GM19438 (cell line): ENCODE measurements around the gene KRTAP27-1.

Experiments
- ATAC-seq: cut with Tn5 transposase; IDR thresholded peaks from one replicate; pipeline ENCODE4 v1.9.1; 2021; ENCODE audit warnings: low read depth; ENCODE audit not compliant: unreplicated experiment

The KRTAP27-1 gene, protein sequence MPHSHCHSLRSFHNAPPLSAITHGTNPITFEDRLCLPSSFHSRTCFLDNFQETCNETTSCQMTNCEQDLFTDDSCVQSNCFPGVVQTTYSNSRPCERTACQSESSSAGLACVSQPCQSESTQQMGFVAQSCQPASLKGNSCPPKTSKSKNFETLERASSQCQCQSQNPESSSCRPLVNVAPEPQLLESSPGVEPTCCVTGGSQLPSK

DNA sequence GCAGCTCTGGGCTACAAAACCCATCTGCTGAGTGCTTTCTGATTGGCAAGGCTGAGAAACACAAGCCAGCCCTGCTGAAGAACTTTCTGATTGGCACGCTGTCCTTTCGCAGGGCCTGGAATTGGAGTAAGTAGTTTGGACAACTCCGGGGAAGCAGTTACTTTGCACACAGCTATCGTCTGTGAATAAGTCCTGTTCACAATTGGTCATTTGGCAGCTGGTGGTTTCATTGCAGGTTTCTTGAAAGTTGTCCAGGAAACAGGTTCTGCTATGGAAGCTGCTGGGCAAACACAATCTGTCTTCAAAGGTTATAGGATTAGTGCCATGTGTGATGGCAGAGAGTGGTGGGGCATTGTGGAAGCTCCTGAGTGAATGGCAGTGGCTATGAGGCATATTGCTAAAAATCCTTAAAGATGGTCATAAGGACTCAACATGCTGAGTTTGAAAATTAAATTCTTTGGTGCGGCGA, at the start of gene KRTAP27-1:
Gene KRTAP27-1 (minus strand): TSS at position 419 of the 469 bp plus-strand sequence. CDS start 26 bp downstream, at position 393.
- ATAC-seq, result no peak

DNA sequence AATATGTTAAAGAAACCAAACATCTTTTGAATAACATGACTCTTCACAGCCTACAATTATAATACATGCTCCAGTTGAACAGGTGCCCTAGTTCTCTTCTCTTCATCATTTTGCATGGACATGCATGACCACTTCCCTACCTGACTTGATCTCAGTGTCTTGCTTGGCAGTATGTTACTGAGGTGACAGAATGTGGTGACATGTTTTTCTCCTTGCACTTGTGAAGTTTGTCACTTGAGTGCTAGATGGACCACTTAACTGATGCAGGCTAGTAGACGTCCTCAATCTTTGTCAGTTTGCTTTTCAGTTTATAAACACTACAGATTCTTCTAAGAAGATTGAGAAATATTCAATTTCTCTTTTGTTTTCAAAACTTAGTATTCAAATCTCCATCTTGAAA, 44.7 kb upstream of the KRTAP27-1 start:
- ATAC-seq, result no peak

DNA sequence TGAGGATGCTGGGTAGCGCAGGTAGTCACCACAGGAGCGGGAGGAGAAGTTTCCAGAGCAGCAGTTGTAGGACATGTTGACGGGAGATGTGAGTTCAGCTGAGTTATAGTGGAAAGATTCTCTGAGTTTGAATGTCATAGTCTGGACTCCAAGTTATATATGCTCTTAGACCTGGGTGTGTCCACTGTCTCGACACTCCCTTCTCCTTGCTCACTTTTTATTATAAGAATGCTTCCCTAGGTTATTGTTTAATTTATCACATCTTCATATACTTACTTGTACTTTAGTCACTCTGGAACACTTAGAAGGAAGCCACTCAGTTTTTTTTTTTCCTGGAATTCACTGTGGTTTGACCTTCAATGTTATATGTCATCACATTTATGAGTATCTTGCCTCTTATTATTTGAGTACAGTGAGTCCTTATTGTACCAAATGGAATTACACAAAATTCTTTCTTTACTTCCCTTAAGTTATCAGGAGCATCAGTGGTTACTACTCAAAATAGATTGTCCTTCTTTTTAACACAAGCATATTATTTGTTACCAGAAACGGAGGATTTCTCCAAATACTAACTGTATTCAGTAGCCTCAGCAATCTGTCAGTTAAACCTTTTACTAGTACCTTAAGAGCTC, 34.8 kb upstream of the KRTAP27-1 start, which contains the start of gene KRTAP13-2:
Gene KRTAP13-2 (minus strand): TSS at position 133 of the 632 bp plus-strand sequence. CDS start 58 bp downstream, at position 75.
- ATAC-seq, result no peak

DNA sequence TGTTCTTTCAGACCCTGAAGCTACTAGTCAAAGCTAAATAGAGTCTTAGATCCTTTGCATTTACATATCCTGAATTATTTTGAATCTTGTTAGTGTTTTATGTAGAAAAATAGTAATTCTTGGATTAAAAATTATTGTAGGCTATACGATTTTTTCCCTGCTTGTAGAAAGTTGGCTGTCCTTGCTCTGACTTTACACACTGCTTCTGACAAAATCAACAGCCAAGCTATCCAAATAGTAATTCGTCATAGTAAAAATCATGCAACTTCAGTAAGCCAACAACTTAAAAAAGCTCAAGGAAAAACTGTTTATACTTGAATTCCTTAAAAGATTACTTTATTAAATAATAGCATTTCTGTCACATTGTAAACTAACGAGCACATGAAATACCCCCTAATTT, 18.4 kb upstream of the KRTAP27-1 start:
- ATAC-seq, result no peak

DNA sequence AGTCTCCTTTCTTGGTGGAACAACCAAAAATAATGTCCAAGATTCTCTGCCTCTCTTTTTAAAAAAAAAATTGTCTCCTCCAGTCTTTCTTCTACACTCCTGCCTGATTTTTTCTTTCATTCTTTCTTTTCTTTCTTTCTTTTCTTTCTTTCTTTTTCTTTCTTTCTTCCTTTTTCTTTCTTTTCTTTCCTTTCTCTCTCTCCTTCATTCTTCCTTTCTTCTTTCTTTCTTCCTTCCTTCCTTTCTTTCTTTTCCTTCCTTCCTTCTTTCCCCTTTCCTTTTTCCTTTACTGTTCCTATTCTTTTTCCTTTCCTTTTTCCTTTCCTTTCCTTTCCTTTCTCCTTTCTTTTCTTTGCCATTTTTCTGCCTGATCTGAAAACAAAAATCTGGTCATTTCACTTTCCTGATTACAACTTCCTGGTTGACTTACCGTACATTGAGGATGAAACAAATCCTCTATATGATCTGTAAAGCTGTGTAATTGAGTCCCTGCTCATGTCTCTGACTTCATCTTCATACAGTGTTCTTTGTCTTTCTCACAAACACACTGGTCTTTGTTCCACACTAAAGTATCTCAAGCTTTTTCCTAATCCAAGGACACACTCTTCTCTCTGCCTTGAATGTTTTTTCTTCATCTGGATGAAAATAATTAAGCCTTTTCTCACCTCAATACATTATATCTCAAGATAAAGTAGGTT, 17.0 kb upstream of the KRTAP27-1 start:
- ATAC-seq, result no peak

DNA sequence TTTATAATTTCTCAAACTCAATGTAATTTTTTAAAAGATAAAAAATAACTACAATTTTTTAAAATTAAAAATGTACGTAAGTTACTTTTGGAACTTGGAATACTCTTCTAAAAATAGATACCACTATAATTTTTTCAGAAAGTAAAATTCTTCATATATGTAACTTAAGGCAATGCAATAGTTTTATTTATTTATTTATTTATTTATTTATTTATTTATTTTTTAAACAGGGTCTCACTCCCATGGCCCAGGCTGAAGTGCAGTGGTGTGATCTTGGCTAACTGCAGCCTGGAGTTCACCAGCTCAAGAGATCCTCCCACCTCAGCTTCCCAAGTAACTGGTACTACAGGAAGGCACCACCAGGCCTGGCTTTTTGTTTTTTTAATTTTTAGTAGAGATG, 14.0 kb upstream of the KRTAP27-1 start:
- ATAC-seq, result no peak

DNA sequence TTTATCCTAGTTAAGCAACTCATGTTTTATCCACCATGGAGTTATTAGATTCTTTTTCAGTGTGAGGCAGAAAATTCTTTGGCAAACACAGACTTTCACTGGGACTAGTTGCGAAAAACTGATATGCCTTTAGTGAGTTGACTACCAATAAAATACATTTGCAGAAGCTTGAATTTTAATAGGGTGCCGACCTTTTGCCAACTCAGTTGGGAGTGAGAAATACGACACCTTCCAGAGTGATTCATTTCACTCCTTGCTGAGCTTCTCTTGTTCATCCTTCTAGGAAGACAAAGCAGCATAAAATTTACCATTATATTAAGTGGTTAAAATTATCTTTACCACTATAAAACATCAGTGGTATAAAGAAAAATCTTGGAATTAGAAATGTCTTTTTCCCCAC, 12.1 kb upstream of the KRTAP27-1 start:
- ATAC-seq, result no peak

DNA sequence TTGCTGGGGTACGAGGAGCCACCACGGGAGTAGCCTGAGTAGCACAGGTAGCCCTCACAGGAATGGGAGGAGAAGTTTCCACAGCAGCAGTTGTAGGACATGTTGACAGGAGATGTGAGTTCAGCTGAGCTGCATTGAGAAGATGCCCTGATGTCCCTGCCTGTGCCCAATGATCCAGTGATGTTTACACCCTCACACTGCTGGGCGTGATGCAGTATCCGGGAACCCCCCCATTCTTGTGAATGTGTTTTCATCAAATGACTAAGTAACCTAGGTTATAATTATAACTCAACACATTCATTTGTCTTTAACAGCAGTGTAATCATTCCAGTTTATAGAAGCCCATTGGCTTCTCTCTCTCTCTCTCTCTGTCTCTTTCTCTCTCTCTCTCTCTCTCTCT, 11.0 kb upstream of the KRTAP27-1 start, which contains the start of gene KRTAP23-1:
Gene KRTAP23-1 (minus strand): TSS at position 101 of the 400 bp plus-strand sequence. CDS start 0 bp downstream, at position 101.
- ATAC-seq, result no peak

DNA sequence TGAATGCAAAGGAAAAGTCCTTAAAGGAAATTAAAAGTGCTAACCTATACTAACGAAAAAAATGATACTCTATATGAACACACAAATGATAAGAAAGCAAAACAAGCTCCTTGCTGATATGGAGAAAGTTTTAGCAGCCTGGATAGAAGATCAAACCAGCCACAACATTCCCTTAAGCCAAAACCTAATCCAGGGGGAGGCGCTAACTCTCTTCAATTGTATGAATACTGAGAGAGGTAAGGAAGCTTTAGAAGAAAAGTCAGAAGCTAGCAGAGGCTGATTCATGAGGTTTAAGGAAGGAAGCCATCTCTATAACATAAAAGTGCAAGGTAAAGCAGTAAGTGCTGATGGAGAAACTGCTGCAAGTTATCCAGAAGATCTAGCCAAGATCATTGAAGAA, 7.5 kb upstream of the KRTAP27-1 start:
- ATAC-seq, result no peak

DNA sequence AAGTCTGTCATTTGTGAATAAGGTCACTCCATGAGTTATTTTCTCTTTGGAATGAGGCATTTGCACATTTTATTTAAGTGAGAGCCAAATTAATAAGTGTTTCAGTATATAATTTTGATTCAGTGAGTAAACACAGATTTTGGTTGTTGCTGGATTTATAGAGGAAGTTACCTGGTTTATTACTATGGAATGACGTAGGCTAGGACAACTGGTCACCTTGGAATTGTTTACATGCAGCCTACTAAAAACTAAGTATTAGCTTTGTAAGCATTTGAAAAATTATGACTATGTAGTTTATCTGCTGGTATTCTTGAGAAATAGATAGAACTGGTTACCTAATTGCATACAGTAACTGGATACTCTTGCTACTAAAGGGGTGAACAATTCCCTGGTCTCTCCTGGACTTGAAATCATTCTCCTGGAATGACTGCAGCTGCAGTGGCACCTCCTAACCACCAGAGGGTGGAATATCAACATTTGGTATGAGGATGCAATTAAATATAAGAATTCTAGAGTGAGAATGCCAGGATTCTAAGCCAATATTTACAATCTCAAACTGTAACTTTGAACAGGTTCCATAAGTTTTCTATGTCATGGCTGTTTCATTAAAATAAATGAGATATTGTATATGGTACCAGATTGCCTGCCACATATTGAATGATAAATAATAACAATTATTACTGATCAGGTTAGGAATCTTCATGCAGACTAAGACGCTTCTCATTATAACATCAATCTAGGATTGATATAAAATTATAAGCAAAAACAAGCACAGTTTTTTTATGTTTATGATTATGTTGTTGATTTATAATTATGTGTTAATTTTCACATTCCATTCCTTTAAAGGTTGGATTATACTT, 3.5 kb upstream of the KRTAP27-1 start:
- no peak for ATAC-seq

DNA sequence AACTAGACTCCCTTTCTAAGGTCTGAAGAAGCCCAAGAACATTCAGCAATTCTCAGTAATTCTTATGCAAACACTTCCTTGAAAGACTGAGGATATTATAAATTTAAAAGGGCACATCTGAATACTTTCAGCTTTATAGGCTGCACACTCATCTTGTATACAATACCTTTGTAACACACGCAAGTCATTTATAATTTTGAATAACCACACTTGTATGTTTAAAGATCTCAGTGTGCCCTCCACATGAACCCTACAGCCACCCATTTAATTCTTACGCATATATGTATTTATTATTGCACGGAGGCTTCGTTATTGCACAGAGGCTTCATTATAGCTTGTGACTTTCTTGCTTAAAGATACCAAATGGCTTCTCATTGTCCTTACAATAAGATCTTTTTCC, 1.2 kb upstream of the KRTAP27-1 start:
- no peak for ATAC-seq

DNA sequence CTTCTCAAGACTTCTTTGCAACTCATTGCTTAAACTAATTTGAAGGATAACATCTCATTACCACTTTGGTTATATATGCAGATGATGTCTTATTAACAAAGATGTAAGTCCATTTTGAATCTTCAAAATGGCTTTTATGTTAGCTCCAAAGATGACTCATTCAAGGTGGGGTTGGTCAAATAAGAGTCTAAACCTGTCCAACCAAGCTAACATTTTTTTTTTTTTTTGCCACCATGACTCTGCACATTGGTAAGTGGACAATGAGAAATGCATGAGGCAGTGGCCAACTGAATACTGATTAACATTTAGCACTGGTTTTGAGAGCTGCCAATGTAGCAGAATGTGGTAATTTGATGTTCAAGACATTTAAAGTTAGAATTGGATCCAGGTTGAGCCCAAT, 278 bp upstream of the KRTAP27-1 start:
- no peak for ATAC-seq

DNA sequence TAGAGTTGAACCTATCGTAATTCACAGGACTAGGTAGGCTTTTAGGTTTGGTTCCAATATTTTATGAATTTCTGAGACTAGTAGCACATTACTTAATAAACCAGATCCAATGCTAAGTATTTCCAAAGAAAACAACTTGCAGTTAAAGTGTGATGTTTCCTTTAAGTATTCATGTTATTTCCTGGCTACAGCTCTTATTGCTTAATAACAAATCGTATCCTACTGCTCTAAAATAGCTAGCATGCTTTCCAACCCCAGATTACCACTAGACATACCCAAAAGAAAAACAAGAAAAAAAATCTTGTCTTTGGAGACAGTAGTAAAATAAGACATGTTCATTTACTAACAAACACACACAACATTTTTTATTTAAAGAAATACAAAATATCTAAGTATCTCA, 898 bp downstream of the KRTAP27-1 start:
- no peak for ATAC-seq

DNA sequence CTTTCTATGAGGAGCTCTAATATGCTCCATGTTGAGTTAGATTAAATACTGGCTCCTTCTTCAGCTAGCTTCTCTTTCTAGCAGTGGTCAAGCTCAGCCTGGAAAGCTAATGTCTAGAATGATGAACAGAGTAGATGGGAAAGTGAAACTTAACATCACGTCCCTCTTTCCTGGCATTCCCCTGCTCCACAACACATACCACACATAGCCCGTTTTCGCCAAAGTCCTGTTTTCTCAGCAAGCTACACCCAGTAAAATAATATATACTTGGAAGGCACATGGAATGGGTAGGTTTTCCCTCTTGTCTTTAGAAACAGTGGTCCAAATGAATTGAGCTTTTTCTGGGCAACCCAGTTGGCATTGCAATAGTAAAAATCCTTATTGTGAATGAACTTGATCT, 3.8 kb downstream of the KRTAP27-1 start:
- no peak for ATAC-seq

DNA sequence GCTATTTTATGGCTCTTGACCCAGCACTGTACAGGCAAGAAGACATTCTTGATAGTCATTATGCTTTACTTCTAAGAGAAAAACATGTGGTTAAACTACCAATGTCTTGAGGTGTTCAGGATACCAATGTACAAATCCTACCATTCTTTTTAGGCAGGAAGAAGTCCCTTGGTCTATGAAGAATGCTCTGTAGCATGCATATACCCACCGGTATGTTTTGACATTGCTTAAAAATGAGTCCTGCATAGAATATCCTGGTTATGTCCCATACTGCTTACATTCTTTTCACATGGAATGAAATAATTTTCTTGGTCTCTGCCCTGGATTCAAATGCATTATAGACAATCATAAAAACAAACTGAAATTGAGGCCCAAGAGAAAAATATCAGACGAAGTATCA, 4.8 kb downstream of the KRTAP27-1 start:
- no peak for ATAC-seq

DNA sequence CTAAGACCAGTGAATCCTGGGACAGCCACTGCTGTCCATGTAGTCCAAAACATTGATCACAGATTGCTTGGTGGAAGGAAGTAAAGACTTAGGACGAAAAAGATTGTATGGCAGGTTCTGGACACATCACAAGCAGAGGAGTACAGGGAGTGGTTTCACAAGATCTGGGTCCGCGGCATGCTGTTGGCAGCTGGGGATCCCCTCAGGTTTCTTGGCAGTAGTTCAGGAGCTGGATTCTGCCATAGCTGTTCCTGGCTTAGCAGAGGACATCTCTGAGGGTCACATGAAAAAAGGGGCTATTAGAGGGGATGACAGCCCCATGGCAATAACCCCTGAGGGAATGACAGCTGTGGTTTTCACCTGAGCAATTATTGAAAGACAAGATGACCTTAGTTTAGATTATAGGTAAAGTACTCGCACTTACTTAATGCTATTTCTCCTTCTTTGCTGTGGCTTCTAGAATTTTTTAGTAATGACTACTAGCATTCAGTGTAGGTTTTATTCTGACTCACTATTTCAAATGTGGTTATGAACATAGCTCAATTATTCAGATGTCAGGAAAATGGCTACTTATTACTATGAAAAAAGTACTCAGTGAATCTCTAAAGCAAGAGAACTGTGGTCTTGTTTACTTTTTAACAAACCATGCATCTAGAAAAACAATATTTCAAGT, 8.2 kb downstream of the KRTAP27-1 start:
- no peak for ATAC-seq

DNA sequence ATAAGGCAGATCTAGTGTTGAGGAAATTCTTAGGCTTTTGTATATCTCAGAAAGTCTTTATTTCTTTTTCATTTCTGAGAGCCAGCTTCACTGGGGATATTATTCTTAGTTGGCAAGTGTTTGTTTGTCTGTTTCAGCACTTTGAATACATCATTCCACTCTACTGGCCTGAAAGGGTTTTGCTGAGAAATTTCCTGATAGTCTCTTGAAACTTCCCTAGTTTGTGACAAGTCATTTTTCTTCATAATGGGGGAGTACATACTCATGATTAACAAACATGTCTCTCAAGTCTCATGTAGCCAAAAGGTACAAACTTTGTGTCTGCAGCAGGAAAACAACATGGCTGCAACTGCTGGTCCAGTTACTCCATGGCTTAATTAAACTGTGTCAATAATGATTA, 11.1 kb downstream of the KRTAP27-1 start:
- no peak for ATAC-seq

DNA sequence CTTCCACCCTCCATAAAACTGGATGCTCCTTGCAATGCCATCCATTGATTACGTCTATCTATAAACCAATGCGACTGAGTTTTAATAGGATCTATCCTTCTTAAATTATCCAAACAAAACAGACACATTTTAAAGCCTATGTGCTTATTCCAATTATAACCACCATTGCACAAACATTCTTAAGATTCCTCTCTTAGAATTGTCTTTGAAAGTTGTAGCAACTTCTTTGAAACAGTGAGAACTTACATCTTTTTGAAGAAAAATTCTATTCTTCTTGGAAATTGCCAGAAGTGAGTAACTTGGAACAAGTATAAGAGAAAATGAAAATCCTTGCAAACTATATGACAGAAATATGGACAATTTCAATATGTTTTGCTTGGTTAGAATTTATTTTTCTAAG, 17.3 kb downstream of the KRTAP27-1 start, which contains the start of gene KRTAP26-1:
Gene KRTAP26-1 (minus strand): TSS at position 101 of the 400 bp plus-strand sequence. CDS start 280 bp downstream, outside the sequence.
- no peak for ATAC-seq

DNA sequence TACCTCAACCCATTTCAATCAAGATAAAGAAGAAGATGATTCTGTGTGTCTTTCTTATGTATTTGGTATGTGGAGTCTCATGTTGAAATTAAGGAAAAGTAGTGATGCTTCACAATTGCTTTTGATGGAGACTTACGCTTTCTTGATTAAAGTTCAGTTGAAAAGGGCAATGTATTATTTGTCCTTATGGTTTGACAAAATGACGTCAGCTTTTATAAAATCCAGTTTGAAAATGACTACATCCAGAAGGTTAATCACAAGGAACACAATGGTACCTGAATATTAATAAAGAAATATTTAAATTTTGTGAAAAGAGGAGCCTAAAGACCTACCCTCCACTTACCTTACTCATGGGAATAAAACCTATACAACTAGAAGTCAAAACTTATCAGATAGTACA, 21.8 kb downstream of the KRTAP27-1 start:
- no peak for ATAC-seq

DNA sequence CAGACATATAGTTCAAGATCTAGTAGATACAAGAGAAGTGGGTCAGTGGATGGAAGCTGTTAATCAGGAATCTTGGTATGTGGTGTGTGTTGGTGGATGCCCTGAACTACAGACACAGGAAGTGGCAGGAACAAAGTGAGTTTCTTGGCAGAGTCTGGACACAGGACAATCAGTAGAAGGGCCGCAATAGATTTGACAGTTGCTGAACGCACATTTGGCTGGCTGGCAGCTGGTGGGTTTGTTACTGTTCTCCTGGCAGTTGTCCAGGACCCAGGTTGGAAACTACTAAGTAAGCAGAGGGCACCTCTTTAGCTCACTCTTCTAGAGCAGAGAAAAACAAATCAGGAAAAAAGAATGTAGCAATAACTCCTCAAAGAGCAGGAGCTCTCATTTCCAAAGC, 30.6 kb downstream of the KRTAP27-1 start:
- no peak for ATAC-seq
